Small intestine (tissue), 7 donors: ENCODE measurements around the gene ZMYND15. TPM values are rescaled to one million over a fixed set of nuclear protein-coding genes. Genes with fewer than 3 reads are reported as not detected.
A peak's percentile ranks its signal among the peaks of the same experiment; 100 is the strongest.

Experiments used
- DNase-seq, 2 donors: peaks; one replicate each; pipeline versions ENCODE4 v3.0.0 to v3.0.0-alpha.2; 2013
- FAIRE-seq: peaks from 2 replicates; lab custom pipeline; 2012; peaks lifted over from hg19 to GRCh38; lab: Jason Lieb, UNC
- H3K27ac ChIP-seq, 3 donors: one replicate each; pipeline ENCODE4 v1.5.1; 2013; ENCODE audit warnings: low read length in 2 of 3, mild to moderate bottlenecking in 2 of 3, control low read depth in 1 of 3, inconsistent platforms in 1 of 3, low read depth in 1 of 3, moderate library complexity in 1 of 3
- H3K27me3 ChIP-seq, 3 donors: one replicate each; pipeline ENCODE4 v1.6.1; 2013; ENCODE audit warnings: low read length in 3 of 3, inconsistent platforms in 1 of 3; ENCODE audit not compliant: control insufficient read depth in 3 of 3, insufficient read depth in 3 of 3
- H3K36me3 ChIP-seq, 3 donors: one replicate each; pipeline ENCODE4 v1.6.1; 2013; ENCODE audit warnings: low read length in 3 of 3, inconsistent platforms in 1 of 3, low read depth in 1 of 3, mild to moderate bottlenecking in 1 of 3, moderate library complexity in 1 of 3; ENCODE audit not compliant: control insufficient read depth in 3 of 3, insufficient read depth in 2 of 3
- H3K4me1 ChIP-seq, 3 donors: one replicate each; pipeline ENCODE4 v1.6.1; 2013; ENCODE audit warnings: low read length in 2 of 3, inconsistent platforms in 1 of 3, low read depth in 1 of 3, mild to moderate bottlenecking in 1 of 3, moderate library complexity in 1 of 3; ENCODE audit not compliant: control insufficient read depth in 3 of 3, insufficient read depth in 2 of 3
- H3K4me3 ChIP-seq, 3 donors: one replicate each; pipeline ENCODE4 v1.5.1; 2013; ENCODE audit warnings: low read length in 3 of 3, control low read depth in 1 of 3, inconsistent platforms in 1 of 3, low read depth in 1 of 3, mild to moderate bottlenecking in 1 of 3, moderate library complexity in 1 of 3
- H3K9me3 ChIP-seq, 2 donors: one replicate each; pipeline ENCODE4 v1.6.1; 2013; ENCODE audit warnings: low read depth in 1 of 2, low read length in 1 of 2; ENCODE audit not compliant: control insufficient read depth in 2 of 2, insufficient read depth in 1 of 2
- WGBS, 3 donors: extraction: QIAGEN DNeasy Blood & Tissue Kit; methylation state at CpG; one replicate each; pipeline ENCODE4 v1.1.7; 2013; 5-methylcytosine and 5-hydroxymethylcytosine counted together
- polyA plus RNA-seq, 4 donors: library from polyadenylated mRNA; stranded (reverse) in 3 of 4; unstranded in 1 of 4; fragments of 200-250 nt in 3 of 4; fragments of 120-200 nt in 1 of 4; gene quantifications; one replicate each; pipeline versions ENCODE4 v1.2.1 to v1.2.3, GENCODE V29; 2013
- donor health status: healthy with polysubstance abuse.
- donor health status: control.
- donor health status: control.
- donor health status: Bipolar disorder and iron deficiency.
- donor health status: healthy.

Gene ZMYND15
- polyA plus RNA-seq, 4 donors: 2.0 to 13.5 (median 7.7) TPM

DNA sequence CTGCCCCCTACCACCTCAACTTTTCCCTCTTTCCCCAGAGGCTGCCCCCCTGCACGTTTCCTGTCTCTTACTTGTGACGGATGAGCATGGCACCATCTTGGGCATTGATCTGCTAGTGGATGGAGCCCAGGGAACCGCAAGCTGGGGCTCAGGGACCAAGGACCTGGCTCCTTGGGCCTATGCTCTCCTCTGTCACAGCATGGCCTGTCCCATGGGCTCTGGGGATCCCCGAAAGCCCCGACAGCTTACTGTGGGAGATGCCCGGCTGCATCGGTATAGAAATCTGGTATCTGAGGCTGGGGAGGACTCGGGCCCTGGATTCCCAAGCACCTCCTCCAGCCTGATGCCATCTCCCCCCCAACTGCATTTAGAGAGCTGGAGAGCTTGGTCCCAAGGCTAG is 1.9 kb downstream of the ZMYND15 start:
- peaks cover 0 to 25% (median 3%) of the 10 kb centered on the region in 3 donors for H3K4me1 ChIP-seq
- no peak for FAIRE-seq

GRCh38 chr17:4742133-4742532 is 2.5 kb downstream of the ZMYND15 start:
- Histone ChIP-seq H3K27me3 (peaks cover 0 to 54% (median 3%) of the 10 kb centered on the region in 3 donors), H3K9me3 (no peaks in the 10 kb centered on the region), H3K36me3 (peaks cover 0 to 9% (median 0%) of the 10 kb centered on the region in 3 donors), H3K4me1 (peaks cover 0 to 25% (median 3%) of the 10 kb centered on the region in 3 donors), H3K27ac (no peak overlapping the region), H3K4me3 (no peak overlapping the region)
- DNase-seq (no peak), FAIRE-seq (no peak)
- 87 to 93% (median 92%) methylated on average over 9 of the region's 9 CpGs for WGBS, 3 donors

More for the DNA sequence above, 1.9 kb downstream of the ZMYND15 start:
- Histone ChIP-seq H3K4me3 (no peak overlapping the region), H3K36me3 (peaks cover 0 to 13% (median 0%) of the 10 kb centered on the region in 3 donors), H3K27ac (no peak overlapping the region), H3K27me3 (peaks cover 0 to 53% (median 3%) of the 10 kb centered on the region in 3 donors), H3K9me3 (no peaks in the 10 kb centered on the region)
- 91 to 98% (median 91%) methylated on average over 6 to 8 of the region's 8 CpGs for WGBS, 3 donors
- DNase-seq: no peak

DNA sequence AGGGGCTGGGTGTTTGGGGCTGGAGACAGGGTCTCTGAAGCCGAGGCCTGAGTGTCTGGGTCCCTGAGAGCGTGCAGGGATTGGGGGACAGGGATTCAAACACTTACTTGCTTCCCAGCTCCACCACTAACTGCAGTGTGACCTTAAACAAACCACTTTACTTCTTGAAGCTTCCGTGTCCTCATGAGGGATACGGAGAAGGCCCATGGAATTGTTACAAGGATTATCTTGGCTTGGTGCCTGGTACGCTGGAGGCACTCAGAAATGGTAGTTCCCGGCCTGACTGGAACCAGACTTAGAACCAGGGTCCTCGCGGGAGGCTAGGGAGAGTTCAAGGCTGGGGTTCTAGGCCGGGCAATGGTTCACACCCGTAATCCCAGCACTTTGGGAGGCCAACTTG is 3.0 kb downstream of the ZMYND15 start:
- Histone ChIP-seq H3K27me3 (peaks cover 0 to 54% (median 3%) of the 10 kb centered on the region in 3 donors), H3K4me3 (no peak overlapping the region), H3K27ac (no peak overlapping the region), H3K9me3 (no peaks in the 10 kb centered on the region), H3K36me3 (peaks cover 0 to 7% (median 0%) of the 10 kb centered on the region in 3 donors), H3K4me1 (peaks cover 0 to 25% (median 3%) of the 10 kb centered on the region in 3 donors)
- no peak for FAIRE-seq
- WGBS, 3 donors: 80 to 87% (median 82%) methylated on average over 10 of the region's 10 CpGs
- no peak for DNase-seq

GRCh38 chr17:4743216-4743615 is 3.6 kb downstream of the ZMYND15 start:
- Histone ChIP-seq H3K27me3 (peaks cover 0 to 52% (median 3%) of the 10 kb centered on the region in 3 donors), H3K4me1 (peaks cover 0 to 22% (median 3%) of the 10 kb centered on the region in 3 donors), H3K27ac (no peak overlapping the region), H3K4me3 (no peak overlapping the region), H3K9me3 (no peaks in the 10 kb centered on the region), H3K36me3 (peaks cover 0 to 7% (median 0%) of the 10 kb centered on the region in 3 donors)
- 93 to 96% (median 94%) methylated on average over 8 of the region's 8 CpGs for WGBS, 3 donors
- no peak for DNase-seq
- FAIRE-seq: no peak

- no peak overlapping the region for H3K4me3 ChIP-seq
- no peak overlapping the region for H3K27ac ChIP-seq
- no peaks in the 10 kb centered on the region for H3K9me3 ChIP-seq
- H3K36me3 ChIP-seq: peaks cover 0 to 7% (median 0%) of the 10 kb centered on the region in 3 donors
- no peak for DNase-seq
- peaks cover 0 to 47% (median 3%) of the 10 kb centered on the region in 3 donors for H3K27me3 ChIP-seq
- H3K4me1 ChIP-seq: peaks cover 0 to 17% (median 3%) of the 10 kb centered on the region in 3 donors
- WGBS, 3 donors: 86 to 93% (median 89%) methylated on average over 8 to 9 of the region's 9 CpGs
- no peak for FAIRE-seq
Observed at GRCh38 chr17:4743898-4744297, 4.3 kb downstream of the ZMYND15 start.

- peak overlapping the region in 1 of 3 donors; percentile 13 for H3K4me3 ChIP-seq
- WGBS, 3 donors: 13 to 26% (median 18%) methylated on average over 46 to 51 of the region's 51 CpGs
- peaks cover 0 to 9% (median 3%) of the 10 kb centered on the region in 3 donors for H3K4me1 ChIP-seq
- H3K27me3 ChIP-seq: peaks cover 0 to 42% (median 3%) of the 10 kb centered on the region in 3 donors
- no peaks in the 10 kb centered on the region for H3K9me3 ChIP-seq
- H3K27ac ChIP-seq: no peak overlapping the region
- peak in 1 of 2 donors; percentile 38 for DNase-seq
- peaks cover 0 to 7% (median 0%) of the 10 kb centered on the region in 3 donors for H3K36me3 ChIP-seq
- no peak for FAIRE-seq
Observed at GRCh38 chr17:4744999-4745969, 5.7 kb downstream of the ZMYND15 start.

DNA sequence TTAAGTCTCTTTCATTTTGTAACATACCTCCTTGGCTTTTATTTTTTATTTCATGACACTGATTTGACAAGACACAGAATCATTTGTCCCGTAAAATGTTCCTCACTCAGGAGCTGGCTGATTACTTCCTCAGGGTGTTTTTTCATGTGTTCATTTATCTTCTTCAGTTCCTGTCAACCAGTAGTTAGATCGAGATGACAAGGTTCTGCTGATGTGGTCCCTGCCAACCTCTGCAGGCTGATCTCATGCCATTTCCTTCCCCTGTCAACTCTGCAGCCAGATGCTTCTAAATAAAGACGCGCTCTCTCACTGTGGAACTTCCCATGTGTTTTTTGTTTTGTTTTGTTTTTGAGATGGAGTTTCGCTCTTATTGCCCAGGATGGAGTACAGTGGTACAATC is 8.2 kb downstream of the ZMYND15 start:
- no peak overlapping the region for H3K27ac ChIP-seq
- FAIRE-seq: no peak
- WGBS, 3 donors: 41 to 65% (median 46%) methylated on average over 5 of the region's 5 CpGs

GRCh38 chr17:4748686-4749085 is 9.1 kb downstream of the ZMYND15 start:
- FAIRE-seq (no peak), DNase-seq (no peak)
- Histone ChIP-seq H3K27ac (no peak overlapping the region), H3K9me3 (no peaks in the 10 kb centered on the region), H3K4me1 (peaks cover 0 to 9% (median 3%) of the 10 kb centered on the region in 3 donors), H3K27me3 (peaks cover 0 to 31% (median 3%) of the 10 kb centered on the region in 3 donors), H3K36me3 (peaks cover 0 to 4% (median 0%) of the 10 kb centered on the region in 3 donors), H3K4me3 (no peak overlapping the region)
- WGBS, 3 donors: 53 to 74% (median 65%) methylated on average over 4 of the region's 4 CpGs

More for the DNA sequence above, 8.2 kb downstream of the ZMYND15 start:
- DNase-seq: no peak
- Histone ChIP-seq H3K27me3 (peaks cover 0 to 36% (median 3%) of the 10 kb centered on the region in 3 donors), H3K4me3 (no peak overlapping the region), H3K9me3 (no peaks in the 10 kb centered on the region), H3K36me3 (peaks cover 0 to 4% (median 0%) of the 10 kb centered on the region in 3 donors), H3K4me1 (peaks cover 0 to 9% (median 3%) of the 10 kb centered on the region in 3 donors)
